HTR-8/SVneo (cell line): ENCODE results near the gene DNAL1.

Experiments used
- DNase-seq: peaks from one replicate; pipeline ENCODE4 v3.0.0; 2011; ENCODE audit warnings: low spot score, mixed read lengths; ENCODE audit not compliant: insufficient read length
- FAIRE-seq: peaks from 2 replicates; lab custom pipeline; 2011; peaks lifted over from hg19 to GRCh38; lab: Jason Lieb, UNC

Gene DNAL1

GRCh38 chr14:73644531-73645247 is at the start of gene DNAL1:
DNAL1 (plus strand) TSS chr14:73644986; CDS start chr14:73645040, 54 bp downstream.
- DNase-seq (peak; percentile 100), FAIRE-seq (peak; percentile 100)

- DNase-seq (no peak), FAIRE-seq (peak; percentile 90)
Observed at GRCh38 chr14:73599499-73599898, 45.3 kb upstream of the DNAL1 start.

- FAIRE-seq (peak; percentile 71), DNase-seq (no peak)
Observed at GRCh38 chr14:73602994-73603393, 41.8 kb upstream of the DNAL1 start.

- DNase-seq (no peak), FAIRE-seq (no peak)
Observed at GRCh38 chr14:73606271-73606670, 38.5 kb upstream of the DNAL1 start.

- DNase-seq, result no peak
- FAIRE-seq, result no peak
Observed at GRCh38 chr14:73607241-73607640, 37.5 kb upstream of the DNAL1 start.

GRCh38 chr14:73610687-73611086 is 34.1 kb upstream of the DNAL1 start:
- DNase-seq (no peak), FAIRE-seq (peak; percentile 80)

- peak; percentile 97 for FAIRE-seq
- DNase-seq, result peak; percentile 98
Observed at GRCh38 chr14:73612339-73613045, 32.3 kb upstream of the DNAL1 start, which contains the start of gene ACOT6. ACOT6 (plus strand) TSS chr14:73612517; CDS start chr14:73612572, 55 bp downstream.

- FAIRE-seq, result no peak
- peak; percentile 57 for DNase-seq
Observed at GRCh38 chr14:73613046-73613383, 31.8 kb upstream of the DNAL1 start.

GRCh38 chr14:73613419-73613963 is 31.3 kb upstream of the DNAL1 start:
- no peak for DNase-seq
- FAIRE-seq, result no peak

- FAIRE-seq (no peak), DNase-seq (no peak)
Observed at GRCh38 chr14:73616831-73617230, 28.0 kb upstream of the DNAL1 start.

- DNase-seq (no peak), FAIRE-seq (no peak)
Observed at GRCh38 chr14:73619524-73619923, 25.3 kb upstream of the DNAL1 start.

- FAIRE-seq (peak; percentile 71), DNase-seq (no peak)
Observed at GRCh38 chr14:73620268-73620667, 24.5 kb upstream of the DNAL1 start.

- DNase-seq (no peak), FAIRE-seq (peak; percentile 81)
Observed at GRCh38 chr14:73623504-73624054, 21.2 kb upstream of the DNAL1 start.

GRCh38 chr14:73625706-73626105 is 19.1 kb upstream of the DNAL1 start:
- DNase-seq (no peak), FAIRE-seq (no peak)

- DNase-seq (no peak), FAIRE-seq (peak; percentile 80)
Observed at GRCh38 chr14:73627151-73627558, 17.6 kb upstream of the DNAL1 start.

- FAIRE-seq, result peak; percentile 57
- DNase-seq, result no peak
Observed at GRCh38 chr14:73630009-73630780, 14.6 kb upstream of the DNAL1 start.

- DNase-seq (peak; percentile 93), FAIRE-seq (peak; percentile 90)
Observed at GRCh38 chr14:73633116-73634010, 11.4 kb upstream of the DNAL1 start.

GRCh38 chr14:73634011-73634833 is 10.6 kb upstream of the DNAL1 start:
- DNase-seq (no peak), FAIRE-seq (peak; percentile 38)
